Measurements from ENCODE around the gene CACNB1.

Gene CACNB1

GRCh38 chr17:39187152-39187830 is 10.2 kb downstream of the CACNB1 start:
- Mint-ChIP-seq H3K36me3 (peaks cover 6% of the 10 kb centered on the region), H3K9me3 (no peaks in the 10 kb centered on the region), H3K27ac (no peak overlapping the region), H3K4me1 (no peaks in the 10 kb centered on the region), H3K27me3 (no peaks in the 10 kb centered on the region), H3K4me3 (no peak overlapping the region)
- ATAC-seq (ENCODE audit: low read depth) (no peak), DNase-seq (ENCODE audit: low spot score in 2 of 2) (no peak)

DNA sequence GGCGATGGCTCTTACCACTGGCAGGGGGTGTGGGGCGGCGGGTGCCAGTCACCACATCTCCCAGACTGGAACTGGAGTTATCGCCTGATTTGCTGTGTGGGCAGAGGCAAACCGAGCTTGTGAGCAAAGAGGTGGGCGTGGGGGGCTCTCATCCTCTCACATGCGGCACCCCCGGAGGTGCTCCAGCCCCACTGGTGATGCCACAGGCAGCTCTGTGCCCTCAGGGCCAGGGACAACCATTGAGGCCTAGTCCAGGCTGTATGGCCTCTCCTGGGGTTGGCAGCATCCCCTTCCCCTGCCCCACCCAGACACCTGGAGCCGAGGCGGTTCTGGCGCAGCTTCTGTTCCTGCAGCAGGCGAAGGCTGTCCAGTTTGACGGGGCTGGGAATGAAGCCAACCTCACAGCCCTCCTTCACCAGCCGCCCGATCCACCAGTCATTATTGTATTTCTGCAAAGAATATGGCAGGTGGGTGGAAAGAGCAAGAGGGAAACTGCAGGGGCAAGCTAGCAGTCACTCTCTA is 10.9 kb downstream of the CACNB1 start:
- H3K9me3 Mint-ChIP-seq, result no peaks in the 10 kb centered on the region
- H3K4me3 Mint-ChIP-seq, result no peak overlapping the region
- no peaks in the 10 kb centered on the region for H3K27me3 Mint-ChIP-seq
- H3K27ac Mint-ChIP-seq, result no peak overlapping the region
- DNase-seq (ENCODE audit: low spot score in 2 of 2) (no peak), ATAC-seq (ENCODE audit: low read depth) (no peak)
- H3K4me1 Mint-ChIP-seq, result no peaks in the 10 kb centered on the region
- H3K36me3 Mint-ChIP-seq, result peaks cover 6% of the 10 kb centered on the region

DNA sequence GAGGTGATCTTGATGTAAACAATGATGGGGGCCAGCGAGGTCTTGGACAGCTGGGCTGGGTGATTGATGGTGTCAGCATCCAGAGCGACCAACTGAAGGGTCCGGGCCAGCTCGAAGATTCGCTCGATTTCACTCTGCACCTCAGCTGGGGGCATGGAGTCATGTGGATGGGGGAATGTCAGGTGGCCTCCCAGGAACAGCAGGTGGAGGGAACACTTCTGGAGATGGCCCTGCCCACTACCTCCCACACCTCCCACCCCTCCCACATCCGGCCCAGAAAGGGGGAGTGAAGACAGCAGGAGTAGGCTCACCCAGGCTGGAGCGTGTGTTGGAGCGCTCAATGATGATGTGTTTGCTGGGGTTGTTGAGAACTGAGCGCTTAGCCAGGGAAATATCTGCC is 13.7 kb downstream of the CACNB1 start:
- no peak for DNase-seq (ENCODE audit: low spot score in 2 of 2)
- Mint-ChIP-seq H3K9me3 (no peaks in the 10 kb centered on the region), H3K27me3 (no peaks in the 10 kb centered on the region), H3K36me3 (peaks cover 6% of the 10 kb centered on the region), H3K4me3 (no peak overlapping the region), H3K4me1 (no peaks in the 10 kb centered on the region), H3K27ac (no peak overlapping the region)
- no peak for ATAC-seq (ENCODE audit: low read depth)

- DNase-seq (ENCODE audit: low spot score in 2 of 2), result no peak
- no peaks in the 10 kb centered on the region for H3K27me3 Mint-ChIP-seq
- H3K4me3 Mint-ChIP-seq, result no peak overlapping the region
- ATAC-seq (ENCODE audit: low read depth), result no peak
- no peak overlapping the region for H3K27ac Mint-ChIP-seq
- peaks cover 6% of the 10 kb centered on the region for H3K36me3 Mint-ChIP-seq
- H3K9me3 Mint-ChIP-seq, result no peaks in the 10 kb centered on the region
- no peaks in the 10 kb centered on the region for H3K4me1 Mint-ChIP-seq
Observed at GRCh38 chr17:39183045-39183444, 14.4 kb downstream of the CACNB1 start.

DNA sequence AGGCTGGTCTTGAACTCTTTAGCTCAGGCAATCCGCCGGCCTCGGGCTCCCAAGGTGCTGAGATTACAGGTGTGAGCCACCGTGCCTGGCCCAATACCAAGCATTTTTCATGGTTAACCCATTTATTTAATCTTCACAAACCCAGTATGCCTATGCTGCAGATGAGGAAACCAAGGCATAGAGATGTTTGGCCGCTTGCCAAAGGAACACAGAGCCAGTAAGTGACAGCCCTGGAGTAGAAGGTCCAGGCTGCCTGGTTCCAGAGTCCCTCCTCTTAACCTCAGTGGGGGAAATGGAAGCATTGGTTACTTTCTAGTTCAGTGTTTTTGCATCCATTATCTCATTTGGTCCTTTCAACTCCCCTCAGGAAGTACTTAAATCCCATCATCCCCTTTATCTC is 16.2 kb downstream of the CACNB1 start:
- Mint-ChIP-seq H3K36me3 (peaks cover 6% of the 10 kb centered on the region), H3K9me3 (no peaks in the 10 kb centered on the region)

GRCh38 chr17:39178536-39178935 is 18.9 kb downstream of the CACNB1 start:
- ATAC-seq (ENCODE audit: low read depth), result no peak
- H3K9me3 Mint-ChIP-seq, result no peaks in the 10 kb centered on the region
- peaks cover 2% of the 10 kb centered on the region for H3K36me3 Mint-ChIP-seq
- peaks cover 6% of the 10 kb centered on the region for H3K4me1 Mint-ChIP-seq
- no peak for DNase-seq (ENCODE audit: low spot score in 2 of 2)
- H3K4me3 Mint-ChIP-seq, result no peak overlapping the region
- no peak overlapping the region for H3K27ac Mint-ChIP-seq
- H3K27me3 Mint-ChIP-seq, result peaks cover 2% of the 10 kb centered on the region

More for the DNA sequence above, 16.2 kb downstream of the CACNB1 start:
- Mint-ChIP-seq H3K27me3 (no peaks in the 10 kb centered on the region), H3K4me3 (no peak overlapping the region), H3K27ac (no peak overlapping the region), H3K4me1 (no peaks in the 10 kb centered on the region)
- DNase-seq (ENCODE audit: low spot score in 2 of 2) (no peak), ATAC-seq (ENCODE audit: low read depth) (no peak)

DNA sequence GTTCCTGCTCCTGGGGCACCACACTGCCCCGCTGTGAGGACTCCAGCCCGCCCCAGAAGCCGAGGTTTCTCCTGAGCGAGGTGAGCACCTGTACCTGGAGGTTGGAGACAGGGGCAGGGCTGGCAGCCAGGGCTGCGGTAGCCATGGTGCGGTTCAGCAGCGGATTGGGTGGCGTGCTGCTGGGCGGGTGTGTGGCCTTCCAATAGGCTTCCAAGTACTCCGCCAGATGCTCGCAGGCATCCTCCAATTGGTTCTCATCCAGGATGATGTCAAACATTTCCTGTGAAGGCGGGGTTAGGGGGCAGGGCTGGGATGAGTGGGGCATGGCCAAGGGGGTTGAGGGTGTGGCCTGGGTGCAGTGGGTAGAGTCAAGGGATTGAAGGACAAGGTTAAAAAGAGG is 20.2 kb downstream of the CACNB1 start:
- H3K27me3 Mint-ChIP-seq, result peaks cover 9% of the 10 kb centered on the region
- ATAC-seq (ENCODE audit: low read depth), result no peak

DNA sequence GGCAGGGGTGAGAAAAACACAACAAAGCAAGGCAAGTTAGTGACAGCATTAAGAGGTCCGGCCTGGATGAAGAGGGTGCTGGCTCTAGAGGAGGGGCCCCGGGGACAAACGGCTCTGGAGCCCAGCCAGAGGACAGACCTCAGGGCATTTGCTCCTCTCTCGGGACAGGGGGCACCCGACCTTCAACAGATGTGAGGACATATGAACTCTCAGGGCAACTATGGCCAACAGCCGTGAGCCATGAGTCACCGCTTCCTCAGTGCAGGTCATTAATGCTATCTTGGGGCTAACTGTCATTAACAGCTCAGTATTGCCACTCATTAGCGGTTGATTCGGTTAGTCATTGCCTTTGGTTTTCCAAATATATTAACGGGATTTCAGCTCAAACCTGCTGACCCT is 21.8 kb downstream of the CACNB1 start:
- ATAC-seq (ENCODE audit: low read depth), result no peak
- DNase-seq (ENCODE audit: low spot score in 2 of 2), result no peak
- Mint-ChIP-seq H3K36me3 (no peaks in the 10 kb centered on the region), H3K9me3 (no peaks in the 10 kb centered on the region), H3K27me3 (peaks cover 14% of the 10 kb centered on the region), H3K4me1 (peaks cover 6% of the 10 kb centered on the region), H3K4me3 (no peak overlapping the region), H3K27ac (no peak overlapping the region)

More for the DNA sequence above, 20.2 kb downstream of the CACNB1 start:
- H3K4me3 Mint-ChIP-seq, result no peak overlapping the region
- H3K4me1 Mint-ChIP-seq, result peaks cover 6% of the 10 kb centered on the region
- no peaks in the 10 kb centered on the region for H3K9me3 Mint-ChIP-seq
- H3K36me3 Mint-ChIP-seq, result no peaks in the 10 kb centered on the region
- no peak overlapping the region for H3K27ac Mint-ChIP-seq
- DNase-seq (ENCODE audit: low spot score in 2 of 2), result no peak

DNA sequence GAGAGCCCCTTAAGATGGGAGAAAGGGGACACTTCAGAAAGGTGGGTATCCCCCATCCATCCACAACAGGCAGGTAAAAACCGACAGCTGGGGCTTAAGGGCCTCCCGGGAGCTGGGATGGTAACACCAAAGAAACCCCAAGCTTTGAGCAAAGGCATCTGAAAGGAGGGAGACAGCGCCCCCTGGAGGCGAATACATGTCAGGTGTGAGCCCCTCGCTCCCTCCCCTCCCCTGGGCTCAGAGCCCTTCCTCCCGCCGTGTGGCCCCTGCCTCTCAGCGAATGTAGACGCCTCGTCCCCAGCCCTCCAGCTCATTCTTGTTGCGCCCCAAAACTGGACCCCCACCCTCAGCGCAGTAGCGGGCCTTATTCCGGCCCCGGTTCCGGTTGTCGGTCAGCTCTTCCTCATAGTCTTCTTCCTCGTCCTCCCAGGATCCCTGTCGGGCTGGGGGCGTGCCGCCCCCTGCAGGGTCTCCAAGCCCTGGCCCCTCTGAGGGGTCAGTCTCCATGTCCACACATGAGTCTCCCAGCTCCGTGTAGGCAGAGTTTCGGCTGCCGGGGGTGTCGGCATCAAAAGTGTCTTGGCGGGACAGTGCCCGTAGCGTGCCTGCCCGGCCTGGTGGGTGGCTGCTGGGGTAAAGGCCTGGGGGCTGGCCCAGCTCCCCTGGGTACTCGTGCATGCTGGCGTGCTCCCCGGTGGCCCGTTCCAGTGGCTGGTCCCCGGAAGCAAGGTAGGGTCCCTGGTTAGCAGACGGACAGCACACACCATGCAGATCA is 22.4 kb downstream of the CACNB1 start:
- Mint-ChIP-seq H3K9me3 (no peaks in the 10 kb centered on the region), H3K4me1 (peaks cover 6% of the 10 kb centered on the region), H3K27me3 (peaks cover 14% of the 10 kb centered on the region), H3K4me3 (peak overlapping the region; percentile 79), H3K27ac (no peak overlapping the region), H3K36me3 (no peaks in the 10 kb centered on the region)
- peak; percentile 95 for ATAC-seq (ENCODE audit: low read depth)
- DNase-seq (ENCODE audit: low spot score in 2 of 2), result peak; percentile 67 to 74

DNA sequence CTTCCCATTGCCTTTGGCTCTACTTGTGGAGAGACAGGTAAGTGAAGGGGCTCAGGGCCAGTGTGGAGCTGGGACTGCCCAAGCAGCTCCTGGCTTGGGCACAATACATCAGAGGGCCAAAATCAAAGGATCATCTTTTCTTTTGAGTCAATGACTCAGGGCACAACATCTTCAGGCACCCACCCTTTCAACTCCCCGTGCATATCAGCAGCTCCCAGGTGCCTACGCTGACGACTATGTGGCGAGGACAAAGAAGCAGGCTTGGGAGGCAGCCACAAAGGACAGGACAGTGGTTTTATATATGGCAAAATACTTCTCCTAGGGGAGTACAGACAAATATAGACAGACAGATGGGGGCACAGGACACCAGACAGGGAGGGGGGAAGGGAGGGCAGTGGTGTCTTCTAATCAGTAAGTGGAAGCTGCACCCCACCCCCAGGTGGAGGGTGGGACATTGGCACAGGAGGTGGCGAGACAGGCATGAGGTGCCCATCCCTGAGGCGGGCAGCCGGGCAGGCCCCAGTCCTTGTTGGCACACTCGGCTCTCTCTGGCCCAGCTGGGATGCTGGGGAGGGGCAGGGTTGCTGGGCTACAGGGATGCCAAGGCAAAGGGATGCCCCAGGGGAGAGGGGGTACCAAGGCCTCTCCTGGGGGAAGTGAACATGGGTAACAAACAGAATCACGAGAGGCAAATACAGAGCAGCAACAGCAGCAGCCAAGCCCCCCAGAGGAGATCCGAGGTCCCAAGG is 23.8 kb downstream of the CACNB1 start:
- no peak for ATAC-seq (ENCODE audit: low read depth)
- DNase-seq (ENCODE audit: low spot score in 2 of 2), result no peak
- no peak overlapping the region for H3K27ac Mint-ChIP-seq
- no peaks in the 10 kb centered on the region for H3K36me3 Mint-ChIP-seq
- H3K4me1 Mint-ChIP-seq, result peaks cover 6% of the 10 kb centered on the region
- H3K4me3 Mint-ChIP-seq, result no peak overlapping the region
- H3K27me3 Mint-ChIP-seq, result peaks cover 17% of the 10 kb centered on the region
- no peaks in the 10 kb centered on the region for H3K9me3 Mint-ChIP-seq

DNA sequence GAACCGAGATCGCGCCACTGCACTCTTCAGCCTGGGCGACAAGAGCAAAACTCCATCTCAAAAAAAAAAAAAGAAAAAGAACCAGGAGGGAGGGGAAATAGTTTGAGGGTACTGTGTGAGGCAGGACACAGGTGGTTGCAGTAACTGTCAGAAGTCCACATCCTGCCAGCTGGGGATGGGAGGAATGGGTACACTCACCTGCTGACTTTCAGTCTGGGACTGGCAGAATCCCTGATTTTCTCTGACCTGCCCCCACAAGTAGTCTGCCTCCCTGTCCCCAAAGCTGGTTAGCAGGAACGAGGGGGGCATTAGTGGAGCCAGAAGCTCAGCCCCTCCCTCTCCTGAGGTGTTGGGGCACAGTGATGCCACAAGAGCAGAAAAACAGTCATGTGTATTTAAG is 24.4 kb downstream of the CACNB1 start:
- no peak for DNase-seq (ENCODE audit: low spot score in 2 of 2)

DNA sequence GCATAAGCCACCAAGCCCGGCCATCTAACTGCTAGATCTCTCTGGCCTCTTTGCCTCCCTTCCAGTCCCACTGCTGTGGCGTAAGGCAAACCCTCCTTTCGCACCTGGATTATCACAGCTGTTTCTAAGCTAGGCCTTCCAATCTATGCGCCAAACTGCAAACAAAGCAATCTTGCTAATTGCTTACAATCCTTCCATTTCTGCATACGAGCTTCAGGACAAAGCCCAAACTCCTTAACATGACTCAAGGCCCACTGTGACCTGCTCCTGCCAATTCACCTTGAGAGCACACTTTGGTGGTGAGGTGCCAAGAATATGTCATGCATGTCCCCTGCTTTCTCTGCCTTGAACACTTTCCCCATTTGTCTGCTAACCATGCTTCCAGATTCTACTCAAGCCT is 25.5 kb downstream of the CACNB1 start:
- Mint-ChIP-seq H3K9me3 (peaks cover 1% of the 10 kb centered on the region), H3K4me1 (peaks cover 13% of the 10 kb centered on the region), H3K27me3 (peaks cover 22% of the 10 kb centered on the region), H3K36me3 (peaks cover 1% of the 10 kb centered on the region), H3K27ac (no peak overlapping the region), H3K4me3 (no peak overlapping the region)
- no peak for ATAC-seq (ENCODE audit: low read depth)
- DNase-seq (ENCODE audit: low spot score in 2 of 2), result no peak

More for the DNA sequence above, 24.4 kb downstream of the CACNB1 start:
- peaks cover 1% of the 10 kb centered on the region for H3K9me3 Mint-ChIP-seq
- no peak overlapping the region for H3K27ac Mint-ChIP-seq
- H3K27me3 Mint-ChIP-seq, result peaks cover 19% of the 10 kb centered on the region
- H3K4me1 Mint-ChIP-seq, result peaks cover 6% of the 10 kb centered on the region
- no peak for ATAC-seq (ENCODE audit: low read depth)
- H3K36me3 Mint-ChIP-seq, result peaks cover 1% of the 10 kb centered on the region
- no peak overlapping the region for H3K4me3 Mint-ChIP-seq

GRCh38 chr17:39170558-39170957 is 26.9 kb downstream of the CACNB1 start:
- peaks cover 15% of the 10 kb centered on the region for H3K4me1 Mint-ChIP-seq
- DNase-seq (ENCODE audit: low spot score in 2 of 2) (no peak), ATAC-seq (ENCODE audit: low read depth) (no peak)
- no peak overlapping the region for H3K27ac Mint-ChIP-seq
- H3K36me3 Mint-ChIP-seq, result peaks cover 1% of the 10 kb centered on the region
- peaks cover 31% of the 10 kb centered on the region for H3K27me3 Mint-ChIP-seq
- H3K9me3 Mint-ChIP-seq, result peaks cover 1% of the 10 kb centered on the region
- H3K4me3 Mint-ChIP-seq, result no peak overlapping the region

GRCh38 chr17:39170109-39170508 is 27.4 kb downstream of the CACNB1 start:
- no peak overlapping the region for H3K4me3 Mint-ChIP-seq
- H3K27ac Mint-ChIP-seq, result no peak overlapping the region
- ATAC-seq (ENCODE audit: low read depth), result no peak

More at GRCh38 chr17:39170109-39170508, 27.4 kb downstream of the CACNB1 start:
- Mint-ChIP-seq H3K27me3 (peaks cover 31% of the 10 kb centered on the region), H3K36me3 (peaks cover 1% of the 10 kb centered on the region), H3K4me1 (peaks cover 11% of the 10 kb centered on the region), H3K9me3 (peaks cover 1% of the 10 kb centered on the region)
- no peak for DNase-seq (ENCODE audit: low spot score in 2 of 2)

Measured in memory B cell (primary cell).